Stimulated activated CD8-positive, alpha-beta memory T cell treated with anti-CD3 and anti-CD28 coated beads, Interleukin-4, amount 100 ng/mL, for 1 hour (primary cell): Measurements from ENCODE around the gene MRGPRE.
"Not testable (repeated sequence)": the region's sequence is repeated elsewhere in the genome, so short reads cannot be mapped to it uniquely, and the experiment has no call there.

Experiments
- DNase-seq, 2 donors: peaks; one replicate each; pipeline ENCODE4 v3.0.0-alpha.2; 2020; ENCODE audit warnings: low read depth in 2 of 2, low spot score in 1 of 2

Gene MRGPRE, protein sequence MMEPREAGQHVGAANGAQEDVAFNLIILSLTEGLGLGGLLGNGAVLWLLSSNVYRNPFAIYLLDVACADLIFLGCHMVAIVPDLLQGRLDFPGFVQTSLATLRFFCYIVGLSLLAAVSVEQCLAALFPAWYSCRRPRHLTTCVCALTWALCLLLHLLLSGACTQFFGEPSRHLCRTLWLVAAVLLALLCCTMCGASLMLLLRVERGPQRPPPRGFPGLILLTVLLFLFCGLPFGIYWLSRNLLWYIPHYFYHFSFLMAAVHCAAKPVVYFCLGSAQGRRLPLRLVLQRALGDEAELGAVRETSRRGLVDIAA

DNA sequence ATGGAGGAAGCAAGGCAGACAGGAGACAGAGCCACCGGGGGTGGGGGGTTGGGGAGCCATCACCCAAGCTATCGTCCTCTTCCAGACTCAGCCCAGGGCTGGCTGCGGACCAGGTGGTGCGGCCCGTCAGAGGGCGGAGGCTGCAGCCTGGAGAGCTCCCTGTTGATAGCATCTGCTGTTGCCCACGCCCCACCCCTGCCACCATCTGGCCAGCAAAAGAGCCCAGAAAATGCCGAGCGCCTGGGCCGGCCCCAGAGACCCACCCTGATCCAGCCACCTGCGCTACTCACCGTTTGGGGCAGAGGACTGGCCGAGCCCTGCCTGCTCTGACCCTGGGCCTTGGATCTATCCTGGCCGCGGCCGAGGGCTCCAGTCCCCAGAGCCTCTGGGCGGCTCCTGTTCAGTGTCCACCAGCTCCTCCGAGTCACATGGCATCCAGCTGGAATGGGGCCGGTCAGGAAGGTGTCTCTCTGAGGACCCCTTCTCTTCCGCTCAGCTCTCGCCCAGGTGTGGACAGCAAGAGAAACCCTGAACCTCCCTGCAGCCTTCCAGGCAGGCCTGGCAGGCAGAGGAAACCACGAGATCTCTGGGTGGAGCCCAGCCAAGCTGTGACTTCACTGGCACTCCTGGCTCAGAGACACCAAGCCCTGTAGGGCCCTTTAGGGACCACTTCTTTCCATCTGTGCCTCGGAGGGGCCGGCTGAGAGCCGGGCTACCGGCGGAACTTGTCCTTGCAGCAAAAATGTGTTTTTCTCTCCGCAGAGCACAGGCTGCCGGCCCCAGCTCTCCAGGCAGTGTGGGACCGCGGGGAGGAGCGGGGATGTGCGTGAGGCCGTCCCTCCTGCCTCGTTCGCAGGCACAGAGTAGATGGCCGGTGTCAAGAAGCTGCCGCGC, at the start of gene MRGPRE:
MRGPRE (minus strand) TSS at position 567 of the 894 bp plus-strand sequence. CDS start 3,618 bp downstream, outside the sequence.
- no peak for DNase-seq

DNA sequence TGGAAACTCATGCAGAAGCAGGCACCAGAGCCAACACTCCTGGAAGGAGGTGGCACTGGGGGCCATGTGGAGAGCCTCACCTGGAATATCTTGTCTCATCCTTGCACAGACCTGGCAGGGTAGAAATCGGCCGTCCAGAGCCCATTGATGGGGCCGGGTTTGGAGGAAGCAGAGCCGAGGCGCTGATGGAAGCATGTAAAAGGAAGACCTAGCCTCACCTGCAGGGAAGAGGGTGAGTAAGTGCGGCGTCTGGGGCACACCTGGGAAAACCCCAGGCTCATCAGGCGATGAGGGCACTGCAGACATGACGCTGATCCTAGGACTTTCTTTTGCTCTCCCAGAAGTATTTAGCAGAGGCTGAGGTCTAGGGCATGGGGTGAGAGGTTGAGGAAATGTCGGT, 48.9 kb upstream of the MRGPRE start:
- not testable (repeated sequence) for DNase-seq

DNA sequence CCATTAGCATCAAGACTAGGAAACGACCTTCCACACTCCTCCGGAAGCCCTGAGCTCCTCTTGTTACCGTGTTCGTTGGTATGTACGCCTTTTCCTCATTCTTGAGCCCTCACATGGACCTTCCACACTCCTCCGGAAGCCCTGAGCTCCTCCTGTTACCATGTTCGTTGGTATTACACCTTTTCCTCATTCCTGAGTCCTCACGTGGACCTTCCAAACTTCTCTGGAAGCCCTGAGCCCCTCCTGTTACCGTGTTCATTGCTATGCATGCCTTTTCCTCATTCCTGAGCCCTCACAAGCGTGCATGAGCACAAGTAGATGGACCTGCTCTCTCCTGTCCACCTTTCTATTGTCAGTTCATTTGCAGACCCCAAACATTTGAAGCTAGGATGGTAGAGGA, 48.4 kb upstream of the MRGPRE start:
- not testable (repeated sequence) for DNase-seq

DNA sequence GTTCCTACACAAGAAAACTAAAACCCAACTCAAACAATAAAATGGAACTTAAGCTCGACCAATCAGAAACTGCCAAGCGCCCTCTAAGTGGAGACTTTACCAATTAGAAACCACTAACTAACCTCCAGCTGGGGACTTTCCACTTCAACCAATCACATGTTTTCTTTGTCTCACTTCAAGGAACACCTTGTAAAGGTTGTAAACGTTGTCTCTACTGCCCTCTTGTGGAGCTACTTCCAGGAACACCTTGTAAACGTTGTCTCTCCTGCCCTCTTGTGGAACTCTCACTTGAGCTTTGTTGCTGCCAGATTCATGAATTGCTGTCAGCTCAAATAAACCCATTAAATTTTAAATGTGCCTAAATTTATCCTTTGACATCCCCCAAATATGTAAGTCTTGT, 46.7 kb upstream of the MRGPRE start:
- not testable (repeated sequence) for DNase-seq

DNA sequence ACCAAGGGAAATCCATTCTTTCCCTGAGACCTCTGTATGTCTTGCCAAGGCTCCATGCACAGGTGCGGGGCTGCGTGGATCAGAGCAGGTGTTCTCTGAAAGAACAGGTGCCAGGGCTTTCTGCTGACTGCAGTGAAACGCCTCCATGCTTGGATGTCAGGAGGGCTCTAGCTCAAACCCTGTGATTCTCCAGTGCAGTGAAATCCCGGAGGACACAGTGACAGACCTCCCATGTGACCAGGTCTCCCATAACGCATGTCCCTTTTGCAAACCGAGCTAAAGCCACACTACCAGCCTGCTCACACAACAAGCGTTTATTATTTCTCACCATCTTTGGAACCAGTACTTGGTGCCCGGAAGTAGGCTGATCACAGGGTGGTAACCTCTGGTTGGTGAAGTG, 41.4 kb upstream of the MRGPRE start:
- not testable (repeated sequence) for DNase-seq

DNA sequence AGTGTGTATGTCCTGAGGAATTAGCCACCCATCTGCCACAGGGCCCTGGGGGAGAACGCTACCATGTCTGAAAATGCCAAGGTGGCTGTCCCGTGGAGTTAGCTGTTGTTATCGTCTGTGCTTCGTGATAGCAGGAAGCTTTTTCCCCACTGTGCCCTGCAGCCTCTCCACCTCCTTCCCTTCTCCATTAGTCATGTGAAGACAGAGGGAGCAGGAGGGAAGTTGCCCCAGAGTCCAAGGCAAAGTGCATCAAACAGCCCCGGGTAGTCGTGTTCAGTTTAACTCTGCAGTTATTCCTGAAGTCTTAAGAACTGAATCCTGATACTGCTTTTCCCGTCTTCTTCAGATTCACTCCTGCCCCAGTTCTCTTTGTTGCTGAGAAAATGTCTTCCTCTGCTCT, 30.3 kb upstream of the MRGPRE start:
- DNase-seq: not testable (repeated sequence)

DNA sequence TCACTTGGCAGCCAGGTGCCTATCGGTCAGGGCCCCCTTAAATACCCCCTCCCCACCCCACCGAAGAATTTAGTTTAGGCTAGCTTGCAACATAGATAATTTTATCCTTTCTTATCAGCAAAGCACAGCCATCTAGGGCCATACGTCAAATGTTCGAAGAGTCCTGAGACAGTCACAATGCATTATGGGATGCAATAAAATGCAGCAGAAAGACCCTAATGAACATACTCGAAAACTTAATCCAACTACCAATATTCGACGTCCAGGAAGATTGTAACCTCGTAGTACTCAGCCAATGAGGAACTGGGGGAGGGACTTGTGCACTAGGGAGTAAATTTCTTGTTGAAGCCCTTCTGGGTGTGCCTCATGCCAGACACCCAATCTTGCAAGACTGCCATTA, 29.6 kb upstream of the MRGPRE start:
- not testable (repeated sequence) for DNase-seq

DNA sequence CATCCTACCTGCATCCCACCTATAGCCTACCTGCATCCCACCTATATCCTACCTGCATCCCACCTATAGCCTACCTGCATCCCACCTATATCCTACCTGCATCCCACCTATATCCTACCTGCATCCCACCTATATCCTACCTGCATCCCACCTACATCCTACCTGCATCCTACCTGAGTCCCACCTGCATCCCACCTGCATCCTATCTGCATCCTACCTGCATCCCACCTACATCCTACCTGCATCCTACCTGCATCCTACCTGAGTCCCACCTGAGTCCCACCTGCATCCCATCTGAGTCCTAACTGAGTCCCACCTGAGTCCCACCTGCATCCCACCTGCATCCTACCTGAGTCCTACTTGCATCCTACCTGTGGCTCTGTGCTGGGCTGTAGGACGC, 25.3 kb upstream of the MRGPRE start:
- not testable (repeated sequence) for DNase-seq

DNA sequence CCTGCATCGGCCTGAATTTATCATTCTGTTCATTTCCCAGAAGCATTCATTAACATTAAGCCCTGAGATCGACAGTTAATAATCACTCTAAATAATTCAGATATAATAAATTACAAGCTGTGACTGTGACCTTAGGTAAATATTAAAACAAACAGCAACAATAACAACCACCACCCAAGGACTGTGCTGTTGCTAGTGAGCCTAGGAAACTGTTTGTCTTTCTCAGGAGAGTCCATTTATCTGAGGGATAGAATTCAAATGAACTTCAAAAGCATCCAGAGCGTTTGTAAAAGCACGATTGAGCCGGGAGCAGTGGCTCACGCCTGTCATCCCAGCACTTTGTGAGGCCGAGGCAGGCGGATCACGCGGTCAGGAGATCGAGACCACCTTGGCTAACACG, 23.0 kb upstream of the MRGPRE start:
- DNase-seq: not testable (repeated sequence)

DNA sequence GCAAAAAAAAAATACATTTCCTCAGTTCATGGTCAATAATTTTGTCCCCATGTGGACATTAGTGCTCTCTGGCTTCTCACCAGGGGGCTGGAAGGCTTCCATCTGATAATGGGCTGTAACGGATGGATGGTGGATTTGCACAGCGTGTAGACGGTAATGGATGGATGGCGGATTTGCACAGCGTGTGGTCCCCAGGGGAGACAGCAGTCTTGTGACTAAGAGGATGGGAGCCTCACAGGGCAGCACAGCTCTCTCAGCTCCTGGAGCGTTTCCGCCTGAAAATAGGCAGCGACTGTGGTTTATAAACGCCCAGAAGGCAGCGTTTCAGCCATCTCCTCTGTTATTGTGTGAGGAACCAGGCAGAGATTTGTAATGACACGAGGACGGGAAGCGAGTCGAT, 22.6 kb upstream of the MRGPRE start:
- not testable (repeated sequence) for DNase-seq

DNA sequence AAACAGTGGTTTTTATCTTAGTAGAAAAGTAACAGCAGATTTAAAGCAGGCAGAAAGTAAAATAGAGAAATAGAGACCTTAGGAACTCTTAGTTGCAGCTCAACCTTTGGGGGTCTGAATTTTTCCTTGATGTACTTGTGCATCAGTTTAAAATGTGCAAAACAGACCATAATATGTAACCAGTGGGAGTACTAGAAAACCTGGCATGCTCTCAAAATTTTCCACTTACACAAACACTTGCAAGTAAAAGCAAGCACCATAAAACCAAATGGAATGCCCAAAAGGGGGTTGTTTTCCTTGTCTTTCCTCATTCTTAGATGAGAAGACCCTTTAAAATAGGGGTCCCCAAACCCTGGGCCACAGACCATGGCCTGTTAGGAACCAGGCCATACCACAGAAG, 12.9 kb upstream of the MRGPRE start:
- no peak for DNase-seq

DNA sequence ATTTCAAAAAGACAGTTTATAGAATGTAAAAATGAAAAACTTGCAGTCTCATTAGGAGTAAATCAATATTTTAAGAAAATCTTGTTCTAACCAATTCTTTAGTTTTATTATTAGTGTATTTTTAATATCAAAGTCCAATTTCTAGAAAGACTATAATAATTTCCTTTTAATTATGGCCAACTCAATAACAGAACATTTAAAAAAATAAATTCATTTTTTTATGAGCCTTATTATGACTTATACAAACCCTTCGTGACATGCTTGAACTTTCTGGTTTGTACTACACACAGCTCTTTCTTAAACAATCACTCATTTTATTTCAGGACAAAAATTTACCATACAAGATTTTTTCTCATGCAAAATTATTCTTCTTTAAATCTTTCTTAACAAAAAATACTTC, 11.7 kb upstream of the MRGPRE start:
- no peak for DNase-seq

DNA sequence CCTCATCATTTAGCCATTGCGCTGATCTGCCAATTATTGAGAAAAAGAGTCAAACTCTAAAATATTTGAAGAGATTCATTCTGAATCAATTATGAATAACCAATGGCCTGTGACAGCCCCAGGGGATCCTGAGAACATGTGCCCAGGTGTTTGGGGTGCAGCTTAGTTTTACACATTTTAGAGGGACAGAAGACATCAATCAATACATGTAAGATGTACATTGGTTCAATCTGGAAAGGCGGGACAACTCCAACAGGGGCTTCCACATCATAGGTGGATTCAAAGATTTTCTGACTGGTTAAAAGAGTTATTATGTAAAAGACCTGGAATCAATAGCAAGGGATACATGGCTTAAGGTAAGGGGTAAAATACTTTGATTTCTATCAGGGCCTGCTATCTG, 4.9 kb upstream of the MRGPRE start:
- no peak for DNase-seq

DNA sequence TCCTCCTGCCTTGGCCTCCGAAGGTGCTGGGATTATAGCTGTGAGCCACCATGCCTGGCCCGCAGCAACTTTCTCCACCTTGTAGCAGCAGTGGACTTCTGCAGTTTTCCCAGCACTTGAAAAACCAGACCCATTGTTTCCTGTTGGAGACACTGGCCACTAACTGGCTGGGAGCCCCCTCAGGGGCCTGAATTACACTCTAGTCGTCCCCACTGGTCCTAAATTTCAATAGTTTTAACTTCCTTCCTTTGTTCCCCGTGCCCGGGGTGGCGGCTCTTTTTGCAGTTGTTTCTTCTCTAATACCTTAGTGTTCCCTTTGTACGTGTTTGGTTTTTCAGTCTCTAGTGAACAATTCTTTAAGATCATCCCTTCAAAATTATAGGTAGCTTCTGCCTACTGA, 2.6 kb upstream of the MRGPRE start:
- no peak for DNase-seq

DNA sequence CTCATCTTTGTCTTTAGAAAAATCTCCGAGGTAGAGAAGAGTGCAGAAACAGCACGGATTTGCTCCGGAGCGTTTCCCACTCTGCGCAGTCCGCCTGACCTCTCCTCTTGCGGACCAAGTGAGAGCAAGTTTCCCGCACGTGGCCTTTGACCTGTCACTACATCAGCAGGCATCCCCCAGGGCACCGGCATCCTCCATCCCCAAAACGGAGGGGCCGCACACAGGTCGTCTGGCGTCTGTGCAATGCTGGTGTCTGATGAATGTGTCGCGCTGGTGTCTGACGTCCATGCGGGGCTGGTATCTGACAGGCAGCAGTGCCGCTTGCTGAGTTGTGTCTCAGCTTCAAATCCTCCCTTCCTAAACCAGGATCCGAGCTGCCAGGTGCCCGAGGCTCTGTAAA, 739 bp upstream of the MRGPRE start:
- no peak for DNase-seq

DNA sequence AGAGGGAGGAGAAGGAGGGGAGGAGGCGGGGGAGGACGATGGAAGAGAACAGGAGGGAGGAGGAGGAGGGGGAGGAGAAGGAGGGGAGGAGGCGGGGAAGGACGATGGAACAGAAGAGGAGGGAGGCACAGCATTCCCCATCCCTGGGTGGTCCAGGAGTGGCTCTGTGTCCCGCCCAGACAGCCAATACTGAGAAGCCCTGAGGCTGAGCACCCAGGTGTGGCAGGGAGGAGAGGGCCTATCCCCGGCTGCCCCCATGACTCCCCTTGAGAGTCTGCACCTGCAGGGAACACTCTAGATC, 717 bp downstream of the MRGPRE start:
- DNase-seq: no peak

DNA sequence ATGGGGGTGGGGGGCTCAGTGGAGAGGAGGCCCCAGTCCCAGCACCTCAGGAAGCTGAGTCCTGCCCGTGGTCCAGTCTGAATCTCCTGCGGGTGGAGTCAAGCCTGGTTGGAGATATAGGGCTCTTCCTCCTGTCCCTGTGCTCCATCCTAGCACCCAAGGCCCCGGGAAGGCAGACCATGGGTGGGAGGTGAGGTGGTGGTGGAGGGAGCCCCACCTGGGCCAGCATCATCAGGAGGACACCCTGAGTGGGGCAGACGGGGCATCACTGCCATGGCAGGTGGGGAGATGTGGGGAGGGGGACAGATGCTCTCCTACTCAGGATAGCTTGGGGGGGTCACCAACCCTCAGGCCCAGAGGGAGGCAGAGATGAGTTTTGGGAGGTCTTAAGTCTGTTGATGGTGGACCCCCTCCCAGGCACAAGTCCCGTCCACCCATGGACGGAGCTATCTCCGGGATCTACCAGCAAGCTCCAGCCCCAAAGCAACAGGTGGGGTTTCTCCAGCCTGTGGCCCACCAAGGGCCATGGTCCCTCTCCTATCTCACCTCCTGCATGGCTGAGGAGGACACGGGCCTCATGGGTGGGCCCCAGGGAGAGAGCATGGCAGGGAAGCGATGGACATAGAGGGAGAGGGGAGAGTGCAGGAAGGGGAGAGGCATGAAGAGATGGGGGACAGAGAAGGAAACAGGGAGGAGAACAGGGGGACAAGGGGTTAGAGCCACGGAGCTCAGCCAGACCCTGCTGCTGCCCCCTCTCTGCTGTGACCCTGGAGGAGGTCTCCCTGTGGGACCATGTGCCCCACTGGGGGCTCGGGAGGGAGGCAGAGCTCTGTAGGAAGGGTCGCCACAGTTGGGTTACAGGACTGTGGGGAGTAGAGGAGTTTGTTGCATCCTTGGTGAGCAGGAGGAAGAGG, 1.3 kb downstream of the MRGPRE start:
- DNase-seq: no peak

DNA sequence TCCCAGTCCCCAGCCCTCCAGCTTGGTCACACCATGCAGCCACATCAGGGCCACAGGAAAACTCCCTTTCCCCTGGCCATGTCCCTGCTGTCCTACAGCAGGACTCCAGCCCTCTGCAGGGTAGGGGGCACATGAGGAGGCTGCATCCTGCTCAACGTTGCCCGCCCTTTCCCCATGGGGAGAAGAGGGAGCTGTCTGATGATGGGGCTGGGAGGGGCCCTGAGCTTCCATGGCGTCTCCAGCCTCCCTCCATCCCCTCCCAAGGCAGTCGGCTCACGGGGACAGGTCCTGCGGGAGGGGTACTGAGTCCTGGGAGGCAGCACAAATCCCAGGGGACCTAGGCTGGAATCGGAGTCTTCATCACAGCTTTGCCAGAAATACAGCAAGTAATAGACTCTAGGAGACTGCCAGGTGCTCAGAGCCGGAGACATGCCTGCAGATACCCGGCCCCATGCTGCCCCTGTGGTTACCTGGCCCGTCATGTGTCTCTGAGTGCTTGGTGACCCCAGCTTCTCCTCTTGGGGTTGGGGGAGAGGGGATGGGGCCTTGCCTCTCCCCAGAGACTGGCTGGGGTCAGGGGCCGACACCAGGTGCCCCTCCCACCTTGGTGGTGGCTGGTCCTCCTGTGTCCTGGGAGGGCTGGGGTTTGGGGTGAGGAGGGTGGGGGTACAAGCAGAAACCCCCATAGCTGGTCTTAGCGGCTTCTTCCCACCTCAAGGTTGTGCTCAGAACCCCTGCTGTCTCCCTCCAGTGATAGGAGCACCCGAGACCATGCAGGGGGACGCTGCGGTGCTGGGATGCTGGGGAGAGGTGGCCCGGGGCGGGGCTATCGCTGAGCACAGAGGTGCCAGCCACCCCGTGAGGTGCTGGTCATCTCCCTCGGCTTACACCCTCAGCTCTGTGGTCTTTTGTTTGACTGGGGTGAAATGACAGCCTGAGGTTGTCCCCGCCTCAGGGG, 2.3 kb downstream of the MRGPRE start:
- DNase-seq: no peak

DNA sequence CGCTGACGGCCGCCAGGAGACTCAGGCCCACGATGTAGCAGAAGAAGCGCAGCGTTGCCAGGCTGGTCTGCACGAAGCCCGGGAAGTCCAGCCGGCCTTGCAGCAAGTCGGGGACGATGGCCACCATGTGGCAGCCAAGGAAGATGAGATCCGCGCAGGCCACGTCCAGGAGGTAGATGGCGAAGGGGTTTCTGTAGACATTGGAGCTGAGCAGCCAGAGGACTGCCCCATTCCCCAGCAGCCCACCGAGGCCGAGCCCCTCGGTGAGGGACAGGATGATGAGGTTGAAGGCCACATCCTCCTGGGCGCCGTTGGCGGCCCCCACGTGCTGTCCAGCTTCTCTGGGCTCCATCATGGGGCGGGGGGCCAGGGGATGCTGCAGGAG, 3.8 kb downstream of the MRGPRE start:
- no peak for DNase-seq
